Measurements from ENCODE around the gene ERP29.

The ERP29 gene

GRCh38 chr12:112066566-112066965 lies 53.3 kb downstream of the ERP29 start:
- in situ Hi-C loops (cut with MboI; ENCODE audit: low sequenced_read_pairs, unreplicated experiment), result no loop called here
- no peak for TF ChIP-seq CTCF (IDR thresholded peaks at IDR 0.05; ENCODE audit: borderline replicate concordance, control extremely low read depth, extremely low read depth, insufficient read depth, missing control alignments)
- no peak for DNase-seq (ENCODE audit: low spot score)
